ENCODE results near the gene NFIB. TPM values are rescaled to one million over a fixed set of nuclear protein-coding genes. Genes with fewer than 3 reads are reported as not detected.

NFIB gene
- total RNA-seq, 1 experiment from 2014 or later: 0.61 TPM

DNA sequence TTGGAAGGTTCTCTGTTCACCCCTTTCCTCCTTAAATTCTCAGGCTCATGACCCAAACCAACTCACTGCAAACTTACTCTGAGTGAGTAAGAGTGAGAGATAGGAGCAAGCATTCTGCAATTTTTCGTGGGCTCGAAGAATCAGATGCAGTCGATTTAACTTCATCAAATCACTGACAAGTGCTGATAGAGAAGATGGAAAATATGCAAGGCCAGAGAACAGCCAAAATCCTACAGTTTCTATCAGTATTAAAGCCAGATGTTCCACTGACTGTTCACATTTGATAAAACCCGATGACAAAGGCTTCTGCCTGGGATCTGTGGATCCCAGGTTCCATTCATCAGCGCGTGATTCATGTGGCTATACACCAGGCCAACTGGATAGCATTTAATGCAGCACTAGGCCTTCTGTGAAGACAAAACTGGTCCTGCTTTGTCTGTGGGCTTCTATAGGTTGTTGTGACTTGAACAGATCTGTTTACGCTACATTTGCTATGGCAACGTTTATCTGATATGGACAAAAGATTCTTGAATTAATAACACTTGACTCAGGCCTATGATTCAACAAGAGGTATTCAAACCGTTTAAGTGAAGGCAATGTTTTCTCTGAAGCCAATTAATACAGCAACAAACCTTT is 251.2 kb downstream of the NFIB start:
- Mint-ChIP-seq H3K27me3 (ENCODE audit: insufficient read depth, unreplicated experiment) (no peaks in the 10 kb centered on the region), H3K27ac (ENCODE audit: unreplicated experiment) (no peak overlapping the region), H3K4me1 (ENCODE audit: low read depth, unreplicated experiment) (no peaks in the 10 kb centered on the region), H3K4me3 (ENCODE audit: unreplicated experiment) (no peak overlapping the region), H3K9me3 (ENCODE audit: unreplicated experiment) (no peaks in the 10 kb centered on the region), H3K36me3 (ENCODE audit: insufficient read depth, unreplicated experiment) (peaks cover 4% of the 10 kb centered on the region)
- Histone ChIP-seq H3K36me3 (ENCODE audit: control insufficient read depth, insufficient read depth, low read length) (no peaks in the 10 kb centered on the region), H3K4me3 (ENCODE audit: low read depth, low read length) (no peak overlapping the region), H3K27me3 (replicated peaks; ENCODE audit: control insufficient read depth, insufficient read depth, low read length) (no peaks in the 10 kb centered on the region), H3K9me3 (no peaks in the 10 kb centered on the region), H3K4me1 (no peaks in the 10 kb centered on the region)
- ChIA-PET CTCF (no interaction called here), POLR2A (no interaction called here)
- intact Hi-C loops (cut with micrococcal nuclease; ENCODE audit: unreplicated experiment): no loop called here
- TF ChIP-seq, protein P1, sequence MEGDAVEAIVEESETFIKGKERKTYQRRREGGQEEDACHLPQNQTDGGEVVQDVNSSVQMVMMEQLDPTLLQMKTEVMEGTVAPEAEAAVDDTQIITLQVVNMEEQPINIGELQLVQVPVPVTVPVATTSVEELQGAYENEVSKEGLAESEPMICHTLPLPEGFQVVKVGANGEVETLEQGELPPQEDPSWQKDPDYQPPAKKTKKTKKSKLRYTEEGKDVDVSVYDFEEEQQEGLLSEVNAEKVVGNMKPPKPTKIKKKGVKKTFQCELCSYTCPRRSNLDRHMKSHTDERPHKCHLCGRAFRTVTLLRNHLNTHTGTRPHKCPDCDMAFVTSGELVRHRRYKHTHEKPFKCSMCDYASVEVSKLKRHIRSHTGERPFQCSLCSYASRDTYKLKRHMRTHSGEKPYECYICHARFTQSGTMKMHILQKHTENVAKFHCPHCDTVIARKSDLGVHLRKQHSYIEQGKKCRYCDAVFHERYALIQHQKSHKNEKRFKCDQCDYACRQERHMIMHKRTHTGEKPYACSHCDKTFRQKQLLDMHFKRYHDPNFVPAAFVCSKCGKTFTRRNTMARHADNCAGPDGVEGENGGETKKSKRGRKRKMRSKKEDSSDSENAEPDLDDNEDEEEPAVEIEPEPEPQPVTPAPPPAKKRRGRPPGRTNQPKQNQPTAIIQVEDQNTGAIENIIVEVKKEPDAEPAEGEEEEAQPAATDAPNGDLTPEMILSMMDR (IDR thresholded peaks at IDR 0.05; ENCODE audit: insufficient read depth in 1 of 2, low read depth in 1 of 2, low read length in 1 of 2, severe bottlenecking in 1 of 2, unreplicated experiment in 1 of 2): no peak
- no TSS peak for BruUV-seq (replicated peaks)
- DNase-seq: no peak

- BruUV-seq (replicated peaks): no TSS peak
- H3K4me3 Mint-ChIP-seq (ENCODE audit: unreplicated experiment): no peak overlapping the region
- no peaks in the 10 kb centered on the region for H3K9me3 ChIP-seq
- H3K4me3 ChIP-seq (ENCODE audit: low read depth, low read length): no peak overlapping the region
- no peak overlapping the region for H3K27ac Mint-ChIP-seq (ENCODE audit: unreplicated experiment)
- H3K4me1 ChIP-seq: no peaks in the 10 kb centered on the region
- ChIA-PET CTCF (no interaction called here), POLR2A (no interaction called here)
- TF ChIP-seq, protein P1 (IDR thresholded peaks at IDR 0.05; ENCODE audit: insufficient read depth in 1 of 2, low read depth in 1 of 2, low read length in 1 of 2, severe bottlenecking in 1 of 2, unreplicated experiment in 1 of 2): no peak
- no peaks in the 10 kb centered on the region for H3K27me3 ChIP-seq (replicated peaks; ENCODE audit: control insufficient read depth, insufficient read depth, low read length)
- no peaks in the 10 kb centered on the region for H3K9me3 Mint-ChIP-seq (ENCODE audit: unreplicated experiment)
- H3K36me3 ChIP-seq (ENCODE audit: control insufficient read depth, insufficient read depth, low read length): no peaks in the 10 kb centered on the region
- intact Hi-C loops (cut with micrococcal nuclease; ENCODE audit: unreplicated experiment): no loop called here
- H3K36me3 Mint-ChIP-seq (ENCODE audit: insufficient read depth, unreplicated experiment): peaks cover 4% of the 10 kb centered on the region
- H3K27me3 Mint-ChIP-seq (ENCODE audit: insufficient read depth, unreplicated experiment): no peaks in the 10 kb centered on the region
- DNase-seq: no peak
- no peaks in the 10 kb centered on the region for H3K4me1 Mint-ChIP-seq (ENCODE audit: low read depth, unreplicated experiment)
These were observed 251.9 kb downstream of the NFIB start for GRCh38 chr9:14061936-14062585.

DNA sequence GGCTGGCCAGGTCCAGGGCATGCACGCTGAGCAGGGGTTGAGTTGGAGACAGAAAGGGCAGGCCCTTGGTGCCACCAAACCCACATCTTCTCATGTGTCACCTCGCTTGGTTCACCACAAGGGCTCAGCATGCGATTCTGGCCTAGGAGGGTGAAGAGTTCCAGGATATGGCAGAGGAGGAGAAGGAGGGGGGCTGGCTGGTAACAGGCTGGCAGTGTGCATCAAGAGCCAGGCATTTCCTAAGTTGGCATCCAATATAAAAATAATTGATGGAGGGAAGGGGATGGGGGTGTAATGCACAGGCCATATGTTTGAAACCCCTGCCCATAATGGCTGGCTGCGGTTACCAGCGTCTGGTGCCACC is 255.6 kb downstream of the NFIB start:
- Histone ChIP-seq H3K4me3 (ENCODE audit: low read depth, low read length) (no peak overlapping the region), H3K27me3 (replicated peaks; ENCODE audit: control insufficient read depth, insufficient read depth, low read length) (no peaks in the 10 kb centered on the region), H3K36me3 (ENCODE audit: control insufficient read depth, insufficient read depth, low read length) (no peaks in the 10 kb centered on the region), H3K4me1 (no peaks in the 10 kb centered on the region), H3K9me3 (no peaks in the 10 kb centered on the region)
- no peaks in the 10 kb centered on the region for H3K4me1 Mint-ChIP-seq (ENCODE audit: low read depth, unreplicated experiment)
- BruUV-seq (replicated peaks): no TSS peak
- CTCF ChIA-PET: no interaction called here
- no peak overlapping the region for H3K27ac Mint-ChIP-seq (ENCODE audit: unreplicated experiment)
- no peaks in the 10 kb centered on the region for H3K9me3 Mint-ChIP-seq (ENCODE audit: unreplicated experiment)
- TF ChIP-seq, protein P1 (IDR thresholded peaks at IDR 0.05; ENCODE audit: insufficient read depth in 1 of 2, low read depth in 1 of 2, low read length in 1 of 2, severe bottlenecking in 1 of 2, unreplicated experiment in 1 of 2): no peak
- no peak overlapping the region for H3K4me3 Mint-ChIP-seq (ENCODE audit: unreplicated experiment)
- DNase-seq: no peak
- POLR2A ChIA-PET: no interaction called here
- H3K36me3 Mint-ChIP-seq (ENCODE audit: insufficient read depth, unreplicated experiment): peaks cover 4% of the 10 kb centered on the region
- H3K27me3 Mint-ChIP-seq (ENCODE audit: insufficient read depth, unreplicated experiment): no peaks in the 10 kb centered on the region
- intact Hi-C loops (cut with micrococcal nuclease; ENCODE audit: unreplicated experiment): no loop called here
